Right atrium auricular region (tissue), 2 donors: Measurements from ENCODE around the gene PPP1R3D. TPM values are rescaled to one million over a fixed set of nuclear protein-coding genes. Genes with fewer than 3 reads are reported as not detected.
"Not testable (repeated sequence)": the region's sequence is repeated elsewhere in the genome, so short reads cannot be mapped to it uniquely, and the experiment has no call there.

ENCODE experiments used
- DNase-seq: peaks from one replicate; pipeline ENCODE4 v3.0.0-alpha.2; 2019; ENCODE audit warnings: low spot score
- H3K27ac ChIP-seq, 2 donors: fragments of 200-600 bp; sonication (generic); 1 replicate in 1 of 2; 2 replicates in 1 of 2; pipeline ENCODE4 v1.5.1; 2016 to 2019
- H3K27me3 ChIP-seq, 2 donors: fragments of 200-600 bp; sonication (generic); one replicate each; pipeline versions ENCODE4 v1.5.1 to v1.6.0; 2017 to 2019
- H3K36me3 ChIP-seq: fragments of 200-600 bp; sonication (generic); one replicate; pipeline ENCODE4 v1.5.1; 2016
- H3K4me1 ChIP-seq, 2 donors: fragments of 200-600 bp; sonication (generic); one replicate each; pipeline versions ENCODE4 v1.5.1 to v1.6.0; 2017 to 2019
- H3K4me3 ChIP-seq, 2 donors: fragments of 200-600 bp; sonication (generic); 1 replicate in 1 of 2; 2 replicates in 1 of 2; pipeline ENCODE4 v1.5.1; 2017 to 2019; ENCODE audit warnings: mild to moderate bottlenecking in 1 of 2, moderate library complexity in 1 of 2
- H3K9me3 ChIP-seq, 2 donors: fragments of 200-600 bp; sonication (generic); one replicate each; pipeline ENCODE4 v1.5.1; 2019
- CTCF ChIP-seq, 2 donors: fragments of 200-600 bp; sonication (generic); IDR thresholded peaks; one replicate each; pipeline ENCODE4 v1.5.1; 2019; ENCODE audit warnings: antibody characterized with exemption in 2 of 2
- total RNA-seq, 2 donors: library from RNA; depleted of rRNA; stranded (reverse); fragments of >200 nt; gene quantifications; one replicate each; pipeline ENCODE4 v1.1.0, GENCODE V29; 2016

Gene PPP1R3D
- total RNA-seq, 2 donors from 2014 or later: 6.9 to 7.9 TPM

DNA sequence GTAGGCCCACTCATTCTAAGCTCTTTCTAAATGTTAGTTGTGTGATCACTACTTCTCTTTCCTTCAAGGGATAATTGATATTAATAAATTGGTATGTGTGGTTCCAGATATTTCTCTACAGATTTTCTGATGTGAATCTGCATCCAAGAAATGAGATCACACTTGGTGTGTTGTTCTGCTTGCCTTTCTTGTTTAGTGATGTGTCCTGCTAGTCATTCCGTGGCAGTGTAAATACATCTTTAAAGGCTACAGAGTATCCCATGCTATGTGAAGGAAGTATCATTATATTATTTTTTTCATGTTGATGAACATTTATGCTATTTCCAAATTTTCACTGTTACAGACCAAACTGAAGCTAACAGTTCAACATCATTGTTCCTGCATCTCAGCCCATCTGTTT lies 31.3 kb upstream of the PPP1R3D start:
- H3K9me3 ChIP-seq: no peaks in the 10 kb centered on the region
- DNase-seq: no peak
- H3K27me3 ChIP-seq: no peaks in the 10 kb centered on the region
- H3K4me3 ChIP-seq: no peak overlapping the region
- no peak overlapping the region for H3K27ac ChIP-seq
- no peaks in the 10 kb centered on the region for H3K4me1 ChIP-seq
- H3K36me3 ChIP-seq: no peaks in the 10 kb centered on the region
- no peak for TF ChIP-seq CTCF (IDR thresholded peaks at IDR 0.05)

DNA sequence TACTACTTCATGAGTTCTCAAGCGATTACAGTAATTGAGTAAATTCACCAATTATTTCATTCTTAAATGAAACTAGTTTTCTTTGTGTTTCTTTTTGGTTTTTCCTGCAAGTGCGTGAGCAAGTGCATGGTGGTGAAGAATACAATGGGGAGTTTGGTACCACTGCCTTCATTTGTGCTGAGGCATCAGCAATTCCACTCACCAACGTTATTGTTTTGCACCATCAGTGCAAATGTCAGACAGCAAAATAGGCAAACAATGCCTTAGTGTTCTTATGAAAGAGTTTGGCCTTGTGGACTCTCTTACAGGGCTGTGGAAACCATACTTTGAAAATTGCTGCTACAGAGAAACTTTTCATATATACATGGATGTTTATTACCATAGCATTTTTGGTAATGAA lies 26.3 kb upstream of the PPP1R3D start:
- H3K27ac ChIP-seq: no peak overlapping the region
- no peak for DNase-seq
- H3K4me1 ChIP-seq: no peaks in the 10 kb centered on the region
- H3K4me3 ChIP-seq: no peak overlapping the region
- TF ChIP-seq CTCF (IDR thresholded peaks at IDR 0.05): no peak
- no peaks in the 10 kb centered on the region for H3K27me3 ChIP-seq
- no peaks in the 10 kb centered on the region for H3K9me3 ChIP-seq
- H3K36me3 ChIP-seq: no peaks in the 10 kb centered on the region

DNA sequence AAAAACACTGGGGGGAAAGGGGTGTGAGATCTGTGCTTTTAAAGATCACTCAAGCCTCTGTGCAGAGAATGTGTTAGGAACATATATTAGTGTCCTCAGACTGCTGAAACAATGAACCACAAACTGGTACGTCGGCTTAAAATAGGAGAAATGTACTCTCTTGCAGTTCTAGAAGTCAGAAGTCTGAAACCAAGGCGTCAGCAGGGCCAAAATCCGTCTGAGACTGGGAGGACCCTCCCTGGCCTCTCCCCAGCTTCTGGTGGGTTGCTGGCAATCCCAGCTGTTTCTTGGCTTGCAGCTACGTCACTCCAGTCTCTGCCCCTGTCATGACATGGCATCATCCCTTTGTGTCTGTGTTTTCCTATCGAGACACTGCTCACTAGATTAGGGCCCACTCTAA lies 22.1 kb upstream of the PPP1R3D start:
- Histone ChIP-seq H3K27me3 (no peaks in the 10 kb centered on the region), H3K4me1 (no peaks in the 10 kb centered on the region), H3K4me3 (no peak overlapping the region), H3K36me3 (no peaks in the 10 kb centered on the region), H3K27ac (no peak overlapping the region), H3K9me3 (no peaks in the 10 kb centered on the region)
- DNase-seq: no peak
- TF ChIP-seq CTCF (IDR thresholded peaks at IDR 0.05): no peak

GRCh38 chr20:59961423-59961822 lies 21.3 kb upstream of the PPP1R3D start:
- no peak for DNase-seq
- H3K27ac ChIP-seq: no peak overlapping the region
- H3K36me3 ChIP-seq: no peaks in the 10 kb centered on the region
- H3K9me3 ChIP-seq: no peaks in the 10 kb centered on the region
- no peaks in the 10 kb centered on the region for H3K4me1 ChIP-seq
- H3K4me3 ChIP-seq: no peak overlapping the region
- H3K27me3 ChIP-seq: no peaks in the 10 kb centered on the region
- no peak for TF ChIP-seq CTCF (IDR thresholded peaks at IDR 0.05)

DNA sequence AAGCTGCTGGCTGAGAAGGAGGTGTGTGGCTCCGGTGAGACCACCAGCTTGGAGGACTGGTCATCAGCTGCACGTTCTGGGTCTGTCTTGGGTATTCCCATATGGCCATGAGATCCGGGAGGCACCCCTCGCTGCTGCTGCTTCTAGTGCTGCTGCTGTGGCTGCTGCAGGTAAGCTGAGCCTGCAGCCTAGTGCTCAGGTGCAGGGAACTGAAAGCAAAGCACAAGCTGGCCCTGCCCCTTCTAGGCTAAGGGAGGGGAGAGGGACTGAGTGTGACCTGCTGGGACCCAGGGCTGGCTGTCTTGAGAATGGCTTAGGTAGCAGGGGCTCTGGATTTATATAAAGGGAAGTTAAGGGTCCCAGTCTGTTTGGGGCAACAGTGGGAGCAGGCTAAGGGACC lies 18.5 kb upstream of the PPP1R3D start:
- Histone ChIP-seq H3K36me3 (no peaks in the 10 kb centered on the region), H3K27me3 (no peaks in the 10 kb centered on the region), H3K27ac (no peak overlapping the region), H3K4me1 (no peaks in the 10 kb centered on the region), H3K4me3 (no peak overlapping the region), H3K9me3 (no peaks in the 10 kb centered on the region)
- DNase-seq: no peak
- TF ChIP-seq CTCF (IDR thresholded peaks at IDR 0.05): no peak

DNA sequence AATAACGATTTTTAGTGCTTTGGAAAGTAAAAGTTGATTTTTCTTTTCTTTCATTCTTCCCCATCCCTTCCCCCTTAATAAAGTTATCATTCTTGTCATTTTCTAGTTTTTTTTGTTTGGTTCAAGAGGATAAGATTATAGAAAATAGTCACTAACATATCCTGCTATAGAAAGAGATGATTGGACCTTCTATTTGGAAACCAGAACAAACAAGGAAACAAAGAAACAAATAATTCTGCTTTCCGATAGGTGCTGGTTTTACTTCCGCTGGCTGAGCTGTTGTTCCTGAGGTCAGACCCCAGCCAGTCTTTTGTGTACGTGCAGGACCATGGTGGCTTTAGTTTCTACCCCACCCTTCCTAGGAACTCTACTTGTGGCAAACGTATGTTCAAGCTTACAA lies 18.0 kb upstream of the PPP1R3D start, which contains the start of gene CDH26:
Gene CDH26, plus strand, starts transcription at position 301 of the 400 bp plus-strand sequence. CDS start 304 bp downstream, outside the sequence.
- no peak for TF ChIP-seq CTCF (IDR thresholded peaks at IDR 0.05)
- Histone ChIP-seq H3K9me3 (no peaks in the 10 kb centered on the region), H3K4me1 (no peaks in the 10 kb centered on the region)

DNA sequence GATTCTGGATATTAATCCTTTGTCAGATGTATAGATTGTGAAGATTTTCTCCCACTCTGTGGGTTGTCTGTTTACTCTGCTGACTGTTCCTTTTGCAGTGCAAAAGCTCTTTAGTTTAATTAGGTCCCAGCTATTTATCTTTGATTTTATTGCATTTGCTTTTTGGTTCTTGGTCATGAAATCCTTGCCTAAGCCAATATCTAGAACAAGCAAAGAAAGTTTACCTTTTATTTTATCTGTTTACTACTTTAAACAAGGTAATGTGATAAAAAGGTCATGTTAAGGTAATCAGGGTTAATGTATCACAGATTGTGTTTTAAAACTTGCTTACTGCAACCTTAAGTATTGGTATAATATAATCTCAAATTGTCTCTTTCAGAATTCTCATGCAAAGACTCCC lies 17.5 kb upstream of the PPP1R3D start:
- DNase-seq, H3K4me3 ChIP-seq, H3K36me3 ChIP-seq, H3K4me1 ChIP-seq, H3K9me3 ChIP-seq, H3K27me3 ChIP-seq, H3K27ac ChIP-seq: not testable (repeated sequence)

More for the DNA sequence above, 18.0 kb upstream of the PPP1R3D start, which contains the start of gene CDH26:
- Histone ChIP-seq H3K27ac (no peak within 1 kb of the TSS), H3K27me3 (no peaks in the 10 kb centered on the region), H3K4me3 (no peak within 1 kb of the TSS), H3K36me3 (no peaks in the 10 kb centered on the region)
- DNase-seq: no peak
